GM10266 (cell line): ENCODE results near the gene CNTRL.

Experiments used
- DNase-seq: peaks from one replicate; pipeline ENCODE4 v3.0.0; 2012; ENCODE audit errors: extremely low spot score
- TF ChIP-seq, protein P1 (sequence below): IDR thresholded peaks from 2 replicates; pipeline ENCODE4 v1.5.1; 2012; ENCODE audit warnings: mild to moderate bottlenecking, low read depth; ENCODE audit not compliant: control insufficient read depth, insufficient read depth; ENCODE audit errors: missing control alignments

CNTRL gene

DNA sequence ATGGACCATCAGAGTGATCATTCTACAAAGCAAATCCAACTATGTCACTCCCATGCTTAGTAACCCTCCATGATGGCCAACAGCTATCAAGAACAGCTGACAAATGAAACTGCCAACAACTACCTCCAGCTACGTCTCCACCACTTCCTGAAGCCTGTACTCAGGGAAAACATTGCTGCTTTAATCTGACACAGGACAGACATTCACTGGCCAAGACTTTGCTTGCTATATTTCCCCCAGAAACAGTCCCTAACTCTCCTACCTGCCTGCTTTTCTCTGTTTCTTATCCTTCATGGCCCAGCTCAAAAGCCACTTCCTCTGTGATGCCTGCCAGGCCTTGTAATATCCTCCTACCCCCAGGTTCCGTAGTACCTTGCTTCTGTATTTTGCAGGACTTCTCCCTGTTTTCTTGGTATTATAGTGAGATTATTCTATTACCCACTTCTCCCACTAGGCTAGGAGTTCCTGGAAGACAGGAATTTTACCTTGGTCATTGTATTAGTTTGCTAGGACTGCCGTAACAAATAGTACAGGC, 141.6 kb downstream of the CNTRL start:
- no peak for DNase-seq
- TF ChIP-seq, protein P1, sequence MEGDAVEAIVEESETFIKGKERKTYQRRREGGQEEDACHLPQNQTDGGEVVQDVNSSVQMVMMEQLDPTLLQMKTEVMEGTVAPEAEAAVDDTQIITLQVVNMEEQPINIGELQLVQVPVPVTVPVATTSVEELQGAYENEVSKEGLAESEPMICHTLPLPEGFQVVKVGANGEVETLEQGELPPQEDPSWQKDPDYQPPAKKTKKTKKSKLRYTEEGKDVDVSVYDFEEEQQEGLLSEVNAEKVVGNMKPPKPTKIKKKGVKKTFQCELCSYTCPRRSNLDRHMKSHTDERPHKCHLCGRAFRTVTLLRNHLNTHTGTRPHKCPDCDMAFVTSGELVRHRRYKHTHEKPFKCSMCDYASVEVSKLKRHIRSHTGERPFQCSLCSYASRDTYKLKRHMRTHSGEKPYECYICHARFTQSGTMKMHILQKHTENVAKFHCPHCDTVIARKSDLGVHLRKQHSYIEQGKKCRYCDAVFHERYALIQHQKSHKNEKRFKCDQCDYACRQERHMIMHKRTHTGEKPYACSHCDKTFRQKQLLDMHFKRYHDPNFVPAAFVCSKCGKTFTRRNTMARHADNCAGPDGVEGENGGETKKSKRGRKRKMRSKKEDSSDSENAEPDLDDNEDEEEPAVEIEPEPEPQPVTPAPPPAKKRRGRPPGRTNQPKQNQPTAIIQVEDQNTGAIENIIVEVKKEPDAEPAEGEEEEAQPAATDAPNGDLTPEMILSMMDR: no peak

DNA sequence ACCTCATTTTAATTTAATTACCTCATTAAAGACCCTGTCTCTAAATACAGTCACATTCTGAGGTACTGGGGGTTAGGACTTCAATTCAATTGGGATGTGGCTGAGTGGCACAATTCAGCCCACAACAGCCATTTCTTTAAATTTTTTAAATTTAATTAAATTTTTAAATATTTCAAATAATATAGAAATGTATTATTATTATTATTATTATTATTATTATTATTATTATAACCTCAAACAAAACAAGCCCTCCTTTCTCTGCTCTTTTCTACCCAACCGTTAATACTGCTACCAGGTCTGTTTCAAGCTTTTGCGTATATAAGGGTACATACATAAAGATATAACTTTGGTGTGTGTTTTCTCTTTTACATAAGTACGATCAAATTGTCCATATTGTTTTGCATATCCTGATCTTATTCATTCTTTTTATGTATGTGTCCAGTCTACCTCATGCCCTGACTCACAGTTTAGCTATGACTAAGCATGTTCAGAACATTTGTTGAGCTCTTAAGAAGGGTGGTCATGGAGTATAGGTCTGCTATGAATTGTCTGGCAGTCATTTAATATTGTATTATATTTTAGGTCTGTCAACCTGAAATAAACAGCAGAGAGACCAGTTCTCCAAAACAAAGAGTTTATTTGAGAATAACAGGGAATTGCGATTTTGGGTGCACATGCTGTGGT, 143.0 kb downstream of the CNTRL start:
- TF ChIP-seq, protein P1: no peak
- DNase-seq: peak; percentile 46

DNA sequence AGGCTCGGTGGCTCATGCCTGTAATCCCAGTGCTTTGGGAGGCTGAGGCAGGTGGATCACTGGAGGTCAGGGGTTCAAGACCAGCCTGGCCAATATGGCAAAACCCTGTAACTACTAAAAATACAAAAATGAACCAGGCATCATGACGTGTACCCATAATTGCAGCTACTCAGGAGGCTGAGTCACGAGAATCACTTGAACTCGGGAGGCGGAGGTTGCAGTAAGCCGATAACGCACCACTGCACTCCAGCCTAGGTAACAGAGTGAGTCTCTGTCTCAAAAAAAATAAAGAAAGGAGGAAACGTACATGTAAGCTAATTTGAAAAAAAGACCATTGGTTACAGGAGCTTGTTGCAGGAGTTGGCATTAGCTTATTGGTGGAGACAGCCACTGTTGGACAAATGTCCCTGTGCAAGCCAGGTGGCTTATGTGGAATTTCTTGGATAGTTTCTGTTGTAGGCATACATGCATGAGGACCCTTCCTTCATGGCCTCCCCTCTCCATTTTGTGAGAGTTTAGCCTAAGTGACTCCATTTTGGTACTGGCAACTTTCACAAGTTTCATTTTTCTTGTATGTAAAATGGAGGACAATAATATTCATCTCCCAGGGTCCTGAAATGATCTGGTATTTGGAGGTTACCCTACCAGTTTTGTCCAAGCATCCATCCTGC, 143.7 kb downstream of the CNTRL start:
- DNase-seq: no peak
- TF ChIP-seq, protein P1: no peak

- DNase-seq: no peak
- TF ChIP-seq, protein P1: no peak
These were observed 144.8 kb downstream of the CNTRL start for GRCh38 chr9:121219530-121219929.

GRCh38 chr9:121220996-121221663, 146.4 kb downstream of the CNTRL start:
- DNase-seq: no peak
- TF ChIP-seq, protein P1: no peak

DNA sequence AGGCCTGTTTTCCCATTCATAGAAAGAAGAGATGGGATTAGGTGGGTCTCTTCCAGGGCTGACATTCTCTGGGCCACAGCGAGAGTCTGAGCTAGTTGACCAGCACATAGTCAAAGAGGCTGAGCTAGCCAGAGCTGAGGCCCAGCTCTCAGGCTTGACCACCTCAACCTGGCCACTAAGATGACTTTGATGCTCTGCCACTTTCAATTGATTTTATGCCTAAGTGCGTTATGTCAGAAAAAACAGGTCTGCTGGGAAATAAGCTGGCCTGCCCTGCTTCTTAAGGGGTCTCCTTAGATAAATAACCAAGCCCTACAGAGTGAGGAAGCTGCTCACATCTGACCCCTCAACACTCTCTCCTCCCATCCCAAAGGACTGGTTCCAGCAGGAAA, 146.9 kb downstream of the CNTRL start:
- TF ChIP-seq, protein P1: no peak
- no peak for DNase-seq
